ENCODE results near the gene MBNL2. TPM values are rescaled to one million over a fixed set of nuclear protein-coding genes. Genes with fewer than 3 reads are reported as not detected.
A peak's percentile ranks its signal among the peaks of the same experiment; 100 is the strongest.

MBNL2 gene
- total RNA-seq, 1 experiment from 2014 or later = 0.17 TPM

GRCh38 chr13:97435794-97436193 is 213.7 kb downstream of the MBNL2 start:
- peaks cover 5% of the 10 kb centered on the region; the same call in 1 of the 2 replicates for H3K79me2 ChIP-seq (ENCODE audit: insufficient read depth, low read length)
- H3K56ac ChIP-seq (ENCODE audit: insufficient read length, low read depth, low read length) = no peak overlapping the region
- H3K4ac ChIP-seq (ENCODE audit: low read depth, low read length) = no peak overlapping the region
- peaks cover 2 to 7% (median 4%) of the 10 kb centered on the region in 3 experiments; a peak in 5 of 7 replicates for H3K36me3 Mint-ChIP-seq (ENCODE audit: insufficient read depth in 1 of 3, low read depth in 3 of 3)
- H4K5ac ChIP-seq (ENCODE audit: insufficient read length, low read depth, low read length) = no peak overlapping the region
- peak overlapping the region; percentile 88 to 99 for H3K4me3 Mint-ChIP-seq
- peak overlapping the region in 2 of 3 experiments; percentile 4 to 6; a peak in 1 of 7 replicates for H3K27ac Mint-ChIP-seq
- H2BK15ac ChIP-seq (ENCODE audit: low read depth, low read length) = no peak overlapping the region
- no peak overlapping the region for H4K91ac ChIP-seq (ENCODE audit: insufficient read length, low read depth, low read length)
- no peak overlapping the region for H3K23ac ChIP-seq (ENCODE audit: insufficient read length, low read depth, low read length)
- no peaks in the 10 kb centered on the region for H4K20me1 ChIP-seq (ENCODE audit: control insufficient read depth, insufficient read depth, insufficient read length)
- DNase-seq = no peak
- no peak for TF ChIP-seq CTCF (conservative IDR thresholded peaks at IDR 0.05)
- H2BK12ac ChIP-seq (ENCODE audit: insufficient read length, low read depth, low read length) = no peak overlapping the region
- H2BK20ac ChIP-seq (ENCODE audit: low read depth, low read length, poor library complexity, severe bottlenecking) = no peak overlapping the region
- peaks cover 3% of the 10 kb centered on the region; the same call in 1 of the 2 replicates for H3K4me1 ChIP-seq (ENCODE audit: insufficient read depth, low read length)
- no CpG with 5 or more reads among the region's 5 CpGs for WGBS (ENCODE audit: extremely low coverage, insufficient read length, low lambda C conversion rate)
- H3K18ac ChIP-seq (ENCODE audit: insufficient read length, low read depth, low read length) = no peak overlapping the region
- no peak overlapping the region for H2AFZ ChIP-seq (ENCODE audit: low read length)
- no peak overlapping the region for H4K8ac ChIP-seq (replicated peaks; ENCODE audit: insufficient read length, low read depth, low read length)
- H3K4me2 ChIP-seq (ENCODE audit: insufficient read depth, insufficient read length, low read length) = peak overlapping the region; percentile 82
- H3K9me3 ChIP-seq (ENCODE audit: control insufficient read depth, low read depth, low read length) = no peaks in the 10 kb centered on the region
- H3K27ac ChIP-seq (ENCODE audit: insufficient read length, low read depth, low read length) = no peak overlapping the region
- H3K27me3 Mint-ChIP-seq (ENCODE audit: low read depth) = no peaks in the 10 kb centered on the region
- no peak overlapping the region for H2BK120ac ChIP-seq (ENCODE audit: low read depth, low read length, poor library complexity, severe bottlenecking)
- H3K9me3 Mint-ChIP-seq = no peaks in the 10 kb centered on the region; a peak in 1 of 5 replicates
- peaks cover 25% of the 10 kb centered on the region in 2 experiments for H3K4me1 Mint-ChIP-seq
- H3K23me2 ChIP-seq (ENCODE audit: insufficient read length, low read depth, low read length, poor library complexity, severe bottlenecking) = peaks cover 10% of the 10 kb centered on the region
- H3K27me3 ChIP-seq (ENCODE audit: insufficient read depth, low read length) = no peaks in the 10 kb centered on the region
- H2AK5ac ChIP-seq (ENCODE audit: insufficient read length, low read length) = no peak overlapping the region
- H3K9ac ChIP-seq (ENCODE audit: extremely low read depth, insufficient read length, low read length) = no peak overlapping the region
- H3K14ac ChIP-seq (ENCODE audit: insufficient read depth, low read length) = no peak overlapping the region
- H2BK5ac ChIP-seq (ENCODE audit: insufficient read length, low read length) = no peak overlapping the region
- no peaks in the 10 kb centered on the region for H3K79me1 ChIP-seq (ENCODE audit: insufficient read depth, low read depth, low read length, poor library complexity, severe bottlenecking)
- no peak overlapping the region for H3T11ph ChIP-seq (ENCODE audit: low read length)

Measured in H9 (cell line).